Stimulated activated CD8-positive, alpha-beta memory T cell treated with anti-CD3 and anti-CD28 coated beads, Interleukin-7, amount 100 ng/mL, for 1 hour (primary cell): Measurements from ENCODE around the gene CCDC6.
A peak's percentile ranks its signal among the peaks of the same experiment; 100 is the strongest.
"Not testable (repeated sequence)": the region's sequence is repeated elsewhere in the genome, so short reads cannot be mapped to it uniquely, and the experiment has no call there.

Experiments used
- DNase-seq, 2 donors: peaks; one replicate each; pipeline ENCODE4 v3.0.0-alpha.2; 2020; ENCODE audit warnings: low read depth in 2 of 2

CCDC6 gene

GRCh38 chr10:59812519-59813122 lies 93.7 kb downstream of the CCDC6 start:
- DNase-seq, result no peak

- no peak for DNase-seq
These were observed 96.7 kb downstream of the CCDC6 start for GRCh38 chr10:59809644-59809974.

- peak in 1 of 2 donors; percentile 23 for DNase-seq
These were observed 97.3 kb downstream of the CCDC6 start for GRCh38 chr10:59808896-59809643.

- DNase-seq, result no peak
These were observed 98.4 kb downstream of the CCDC6 start for GRCh38 chr10:59807629-59808620.

- no peak for DNase-seq
These were observed 101.3 kb downstream of the CCDC6 start for GRCh38 chr10:59805014-59805413.

GRCh38 chr10:59804220-59804619 lies 102.1 kb downstream of the CCDC6 start:
- no peak for DNase-seq

DNA sequence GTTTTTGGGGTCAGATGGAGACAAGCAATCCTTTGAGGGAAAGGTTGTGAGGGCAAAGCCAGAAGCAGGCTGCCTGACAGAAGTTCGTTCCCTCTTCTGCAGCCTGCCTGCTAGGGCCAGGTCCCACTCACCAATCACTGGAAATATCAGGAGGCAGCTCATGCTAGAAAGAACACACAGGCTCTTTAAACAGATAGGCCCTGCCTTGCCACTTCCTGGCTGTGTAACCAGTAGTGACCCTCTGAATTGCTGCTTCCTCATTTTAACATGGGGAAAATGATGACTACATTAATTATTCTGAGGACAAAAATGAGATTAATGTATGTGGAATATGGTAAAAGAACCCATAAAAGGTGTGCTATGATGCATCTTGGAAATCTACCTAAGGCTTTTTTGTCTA lies 102.6 kb downstream of the CCDC6 start:
- no peak for DNase-seq

GRCh38 chr10:59801171-59801570 lies 105.2 kb downstream of the CCDC6 start:
- no peak for DNase-seq

- DNase-seq, result no peak
These were observed 106.9 kb downstream of the CCDC6 start for GRCh38 chr10:59799421-59799820.

DNA sequence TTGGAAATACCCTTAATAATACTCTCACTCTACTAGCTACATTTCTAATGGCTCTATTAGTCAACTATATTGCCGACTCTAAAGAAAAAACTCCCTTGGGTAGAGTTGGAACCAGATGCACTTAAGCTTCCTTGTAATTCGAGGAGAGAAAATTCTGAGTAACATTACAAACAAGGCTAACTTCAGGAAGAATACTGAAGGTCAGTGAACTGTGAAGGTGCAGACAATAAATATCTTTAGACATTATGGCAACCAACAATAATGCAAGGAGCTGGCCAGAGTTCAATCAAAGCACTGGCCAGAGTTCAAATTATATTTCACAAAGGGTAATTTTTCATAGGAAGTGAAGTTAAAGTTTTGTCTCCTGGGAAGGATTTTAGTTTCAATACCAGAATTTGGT lies 112.4 kb downstream of the CCDC6 start:
- DNase-seq, result no peak

DNA sequence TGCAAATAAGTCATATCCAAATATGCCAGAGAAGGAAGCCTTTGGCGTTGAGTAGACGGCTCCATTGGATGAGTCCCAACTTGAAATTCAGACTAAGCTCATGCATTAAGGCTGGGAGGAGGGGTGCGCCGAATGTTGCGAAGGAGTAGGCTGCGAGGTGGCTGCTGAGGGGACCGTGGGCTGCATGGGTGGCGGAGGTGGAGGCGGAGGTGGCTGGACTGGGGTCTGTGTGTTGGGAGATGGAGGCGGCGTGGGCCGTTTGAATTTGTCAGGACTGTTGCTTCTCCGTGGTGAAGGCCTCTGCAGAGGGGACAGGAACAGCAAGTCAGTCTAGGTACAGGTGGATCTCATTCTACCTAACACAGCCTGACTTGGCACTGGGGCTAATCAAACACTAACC lies 113.5 kb downstream of the CCDC6 start:
- no peak for DNase-seq

- no peak for DNase-seq
These were observed 114.8 kb downstream of the CCDC6 start for GRCh38 chr10:59791601-59792000.

- not testable (repeated sequence) for DNase-seq
These were observed 116.3 kb downstream of the CCDC6 start for GRCh38 chr10:59790080-59790479.

- not testable (repeated sequence) for DNase-seq
These were observed 117.4 kb downstream of the CCDC6 start for GRCh38 chr10:59788914-59789313.

- not testable (repeated sequence) for DNase-seq
These were observed 119.3 kb downstream of the CCDC6 start for GRCh38 chr10:59787032-59787431.

DNA sequence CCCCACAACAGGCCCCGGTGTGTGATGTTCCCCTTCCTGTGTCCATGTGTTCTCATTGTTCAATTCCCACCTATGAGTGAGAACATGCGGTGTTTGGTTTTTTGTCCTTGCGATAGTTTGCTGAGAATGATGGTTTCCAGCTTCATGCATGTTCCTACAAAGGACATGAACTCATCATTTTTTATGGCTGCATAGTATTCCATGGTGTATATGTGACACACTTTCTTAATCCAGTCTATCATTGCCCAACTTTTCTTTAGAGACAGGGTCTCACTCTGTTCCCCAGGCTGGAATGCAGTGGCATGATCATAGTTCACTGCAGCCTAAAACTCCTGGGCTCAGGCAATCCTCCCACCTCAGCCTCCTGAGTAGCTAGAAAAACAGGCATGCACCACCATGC lies 120.9 kb downstream of the CCDC6 start:
- not testable (repeated sequence) for DNase-seq

DNA sequence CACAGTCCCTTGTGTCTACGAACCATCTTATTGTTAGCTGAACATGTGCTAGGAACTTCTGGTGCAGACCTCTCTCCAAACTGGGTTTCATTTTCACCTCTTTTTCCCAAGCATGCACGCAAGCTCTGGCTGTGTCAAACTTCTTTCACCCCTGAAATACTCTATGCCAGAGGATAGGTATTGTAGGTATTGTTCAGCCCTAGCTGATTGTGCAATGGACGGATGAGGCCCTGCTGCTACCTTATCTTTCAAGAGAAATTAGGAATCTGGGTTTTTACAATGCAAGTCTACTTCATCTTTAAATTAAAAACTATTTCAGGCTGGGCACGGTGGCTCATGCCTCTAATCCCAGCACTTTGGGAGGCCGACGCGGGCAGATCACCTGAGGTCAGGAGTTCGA lies 124.8 kb downstream of the CCDC6 start:
- DNase-seq, result no peak

DNA sequence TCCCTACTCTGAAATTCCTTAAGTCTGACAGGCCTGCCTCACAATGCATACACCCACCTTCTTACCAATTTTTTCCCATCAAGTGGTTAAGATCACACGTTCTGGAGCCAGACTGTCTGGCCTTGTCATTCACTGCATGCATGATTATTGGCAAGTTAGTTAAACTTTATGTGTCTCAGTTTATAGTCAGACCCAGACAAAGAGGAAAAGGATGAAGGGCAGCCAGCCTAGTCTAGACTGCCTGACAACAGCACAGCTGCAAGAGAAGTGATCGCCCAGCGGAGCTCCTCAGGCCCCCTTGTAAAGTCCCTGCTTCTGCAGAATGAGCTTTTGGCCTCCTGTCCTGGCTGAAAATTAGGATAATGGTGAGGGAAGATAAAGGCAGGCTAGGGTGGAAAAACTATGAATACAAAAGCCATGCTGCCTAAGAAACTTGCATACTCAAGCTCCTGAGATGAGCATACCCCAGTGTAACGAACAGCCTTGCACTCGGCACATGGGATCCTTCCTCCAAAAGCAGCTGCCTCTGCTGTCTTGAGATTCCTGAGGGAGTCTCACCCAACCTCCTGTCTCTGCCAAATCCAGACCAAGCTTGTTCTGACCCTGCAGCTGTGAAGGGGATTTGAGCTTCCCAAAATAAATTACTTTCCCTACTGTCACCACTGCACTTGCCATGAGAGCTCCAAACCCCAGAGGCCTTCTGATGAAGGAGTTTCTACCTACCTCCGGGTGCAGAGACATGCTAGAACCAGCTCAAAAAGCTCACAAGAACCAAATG lies 126.4 kb downstream of the CCDC6 start:
- DNase-seq, result no peak

- DNase-seq, result no peak
These were observed 131.9 kb downstream of the CCDC6 start for GRCh38 chr10:59774451-59774850.

- no peak for DNase-seq
These were observed 133.3 kb downstream of the CCDC6 start for GRCh38 chr10:59773088-59773487.

DNA sequence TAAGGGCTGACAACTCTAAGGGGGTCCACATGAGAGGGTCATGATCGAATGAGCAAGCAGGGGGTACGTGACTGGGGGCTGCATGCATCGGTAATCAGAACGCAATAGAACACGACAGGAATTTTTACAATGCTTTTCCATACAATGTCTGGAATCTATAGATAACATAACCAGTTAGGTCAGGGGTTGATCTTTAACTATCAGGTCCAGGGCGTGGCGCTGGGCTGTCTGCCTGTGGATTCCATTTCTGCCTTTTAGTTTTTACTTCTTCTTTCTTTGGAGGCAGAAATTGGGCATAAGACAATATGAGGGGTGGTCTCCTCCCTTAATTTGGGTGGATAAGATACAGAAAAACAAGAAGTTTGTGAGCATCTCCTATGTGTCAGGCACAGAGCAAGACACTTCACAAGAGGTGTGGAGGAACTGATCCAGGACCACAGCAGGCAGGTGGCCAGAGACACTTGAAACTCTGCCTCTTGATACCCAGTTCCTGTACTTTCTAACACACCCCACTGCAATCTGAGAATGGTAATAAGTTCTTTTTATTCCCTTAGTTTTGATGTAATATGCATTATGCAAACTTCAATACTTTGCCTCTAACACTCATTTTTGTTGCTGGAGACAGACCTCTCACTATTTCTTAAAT lies 135.1 kb downstream of the CCDC6 start:
- no peak for DNase-seq
